Measurements from ENCODE around the gene TEX30. TPM values are rescaled to one million over a fixed set of nuclear protein-coding genes. Genes with fewer than 3 reads are reported as not detected.
"Not testable (repeated sequence)": the region's sequence is repeated elsewhere in the genome, so short reads cannot be mapped to it uniquely, and the experiment has no call there.

Gene TEX30
- total RNA-seq, 1 donor from 2014 or later: 5.8 TPM

DNA sequence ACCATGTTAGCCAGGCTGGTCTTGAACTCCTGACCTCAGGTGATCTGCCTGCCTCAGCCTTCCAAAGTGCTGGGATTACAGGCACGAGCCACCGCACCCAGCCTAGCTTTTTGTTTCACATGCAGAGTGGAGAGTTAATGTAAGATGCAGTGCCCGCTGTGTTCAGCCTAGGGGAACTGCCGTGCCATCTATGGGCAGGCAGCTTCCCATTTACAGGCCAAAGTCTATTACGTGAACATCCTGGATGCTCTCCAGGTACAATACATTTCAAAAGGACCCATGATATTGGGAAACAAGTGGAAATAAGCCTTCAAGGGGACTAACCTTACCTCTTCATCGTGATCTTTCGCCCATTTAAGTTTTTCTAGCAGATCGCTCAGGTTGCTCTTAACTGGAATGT lies 15.1 kb upstream of the TEX30 start:
- no peak overlapping the region for H3K27ac Mint-ChIP-seq (ENCODE audit: unreplicated experiment)
- Histone ChIP-seq H3K4me1 (ENCODE audit: insufficient read depth, low read length) (no peaks in the 10 kb centered on the region), H3K36me3 (ENCODE audit: insufficient read depth, low read length) (peaks cover 27% of the 10 kb centered on the region), H3K79me2 (ENCODE audit: insufficient read depth, low read length) (no peaks in the 10 kb centered on the region), H3K9ac (ENCODE audit: low read length) (no peak overlapping the region), H3K27ac (ENCODE audit: low read depth, low read length) (no peak overlapping the region), H4K20me1 (ENCODE audit: insufficient read depth, low read length) (no peaks in the 10 kb centered on the region), H3K27me3 (ENCODE audit: insufficient read depth, low read length) (no peaks in the 10 kb centered on the region), H3K4me2 (ENCODE audit: low read length) (no peak overlapping the region), H3K9me3 (ENCODE audit: insufficient read depth, low read depth, low read length) (no peaks in the 10 kb centered on the region), H2AFZ (ENCODE audit: low read depth, low read length) (no peak overlapping the region), H3K4me3 (ENCODE audit: insufficient read depth, low read depth, low read length) (no peak overlapping the region)
- no peak for FAIRE-seq
- DNase-seq (ENCODE audit: low read depth): no peak
- peaks cover 2% of the 10 kb centered on the region for H3K4me1 Mint-ChIP-seq (ENCODE audit: low read depth, unreplicated experiment)
- H3K9me3 Mint-ChIP-seq (ENCODE audit: unreplicated experiment): no peaks in the 10 kb centered on the region
- H3K4me3 Mint-ChIP-seq (ENCODE audit: unreplicated experiment): no peak overlapping the region
- no peaks in the 10 kb centered on the region for H3K27me3 Mint-ChIP-seq (ENCODE audit: low read depth, unreplicated experiment)
- H3K36me3 Mint-ChIP-seq (ENCODE audit: low read depth, unreplicated experiment): peaks cover 2% of the 10 kb centered on the region
- TF ChIP-seq EZH2 (IDR thresholded peaks at IDR 0.05; ENCODE audit: insufficient read depth, low read length): no peak
- TF ChIP-seq, protein P1, sequence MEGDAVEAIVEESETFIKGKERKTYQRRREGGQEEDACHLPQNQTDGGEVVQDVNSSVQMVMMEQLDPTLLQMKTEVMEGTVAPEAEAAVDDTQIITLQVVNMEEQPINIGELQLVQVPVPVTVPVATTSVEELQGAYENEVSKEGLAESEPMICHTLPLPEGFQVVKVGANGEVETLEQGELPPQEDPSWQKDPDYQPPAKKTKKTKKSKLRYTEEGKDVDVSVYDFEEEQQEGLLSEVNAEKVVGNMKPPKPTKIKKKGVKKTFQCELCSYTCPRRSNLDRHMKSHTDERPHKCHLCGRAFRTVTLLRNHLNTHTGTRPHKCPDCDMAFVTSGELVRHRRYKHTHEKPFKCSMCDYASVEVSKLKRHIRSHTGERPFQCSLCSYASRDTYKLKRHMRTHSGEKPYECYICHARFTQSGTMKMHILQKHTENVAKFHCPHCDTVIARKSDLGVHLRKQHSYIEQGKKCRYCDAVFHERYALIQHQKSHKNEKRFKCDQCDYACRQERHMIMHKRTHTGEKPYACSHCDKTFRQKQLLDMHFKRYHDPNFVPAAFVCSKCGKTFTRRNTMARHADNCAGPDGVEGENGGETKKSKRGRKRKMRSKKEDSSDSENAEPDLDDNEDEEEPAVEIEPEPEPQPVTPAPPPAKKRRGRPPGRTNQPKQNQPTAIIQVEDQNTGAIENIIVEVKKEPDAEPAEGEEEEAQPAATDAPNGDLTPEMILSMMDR (IDR thresholded peaks at IDR 0.05; ENCODE audit: insufficient read depth, low read depth, low read length): no peak

DNA sequence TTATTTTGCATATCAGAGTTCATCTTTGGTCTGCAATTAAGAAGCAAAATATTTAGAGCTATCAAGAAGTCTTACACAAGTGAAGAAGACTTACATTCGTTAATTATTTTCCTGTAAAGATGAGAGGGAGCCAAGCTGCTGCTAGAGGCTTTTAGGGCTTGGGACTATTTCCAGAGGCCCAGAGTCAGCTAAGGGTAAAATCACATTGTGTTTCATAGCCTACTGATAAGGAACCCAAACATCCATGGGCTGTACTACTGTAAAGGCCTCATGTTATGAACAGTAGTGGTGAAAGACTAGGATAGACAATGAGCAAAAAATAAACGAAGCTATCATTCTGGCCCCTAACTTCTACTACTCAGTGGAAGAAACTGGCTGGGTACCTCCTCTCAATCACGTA lies 10.9 kb upstream of the TEX30 start:
- H3K79me2 ChIP-seq (ENCODE audit: insufficient read depth, low read length): no peaks in the 10 kb centered on the region
- no peaks in the 10 kb centered on the region for H3K27me3 Mint-ChIP-seq (ENCODE audit: low read depth, unreplicated experiment)
- H3K27ac ChIP-seq (ENCODE audit: low read depth, low read length): no peak overlapping the region
- no peak overlapping the region for H2AFZ ChIP-seq (ENCODE audit: low read depth, low read length)
- no peaks in the 10 kb centered on the region for H4K20me1 ChIP-seq (ENCODE audit: insufficient read depth, low read length)
- no peak for FAIRE-seq
- H3K9ac ChIP-seq (ENCODE audit: low read length): no peak overlapping the region
- no peak overlapping the region for H3K4me3 ChIP-seq (ENCODE audit: insufficient read depth, low read depth, low read length)
- H3K4me1 Mint-ChIP-seq (ENCODE audit: low read depth, unreplicated experiment): peaks cover 4% of the 10 kb centered on the region
- TF ChIP-seq EZH2 (IDR thresholded peaks at IDR 0.05; ENCODE audit: insufficient read depth, low read length): no peak
- TF ChIP-seq, protein P1 (IDR thresholded peaks at IDR 0.05; ENCODE audit: insufficient read depth, low read depth, low read length): no peak
- no peaks in the 10 kb centered on the region for H3K9me3 ChIP-seq (ENCODE audit: insufficient read depth, low read depth, low read length)
- H3K36me3 ChIP-seq (ENCODE audit: insufficient read depth, low read length): peaks cover 22% of the 10 kb centered on the region
- H3K4me3 Mint-ChIP-seq (ENCODE audit: unreplicated experiment): no peak overlapping the region
- no peak for DNase-seq (ENCODE audit: low read depth)
- H3K27me3 ChIP-seq (ENCODE audit: insufficient read depth, low read length): no peaks in the 10 kb centered on the region
- H3K4me1 ChIP-seq (ENCODE audit: insufficient read depth, low read length): no peaks in the 10 kb centered on the region
- peaks cover 9% of the 10 kb centered on the region for H3K9me3 Mint-ChIP-seq (ENCODE audit: unreplicated experiment)
- no peak overlapping the region for H3K4me2 ChIP-seq (ENCODE audit: low read length)
- H3K27ac Mint-ChIP-seq (ENCODE audit: unreplicated experiment): no peak overlapping the region
- H3K36me3 Mint-ChIP-seq (ENCODE audit: low read depth, unreplicated experiment): peaks cover 10% of the 10 kb centered on the region

GRCh38 chr13:102781591-102781990 lies 8.0 kb upstream of the TEX30 start:
- no peak for FAIRE-seq

DNA sequence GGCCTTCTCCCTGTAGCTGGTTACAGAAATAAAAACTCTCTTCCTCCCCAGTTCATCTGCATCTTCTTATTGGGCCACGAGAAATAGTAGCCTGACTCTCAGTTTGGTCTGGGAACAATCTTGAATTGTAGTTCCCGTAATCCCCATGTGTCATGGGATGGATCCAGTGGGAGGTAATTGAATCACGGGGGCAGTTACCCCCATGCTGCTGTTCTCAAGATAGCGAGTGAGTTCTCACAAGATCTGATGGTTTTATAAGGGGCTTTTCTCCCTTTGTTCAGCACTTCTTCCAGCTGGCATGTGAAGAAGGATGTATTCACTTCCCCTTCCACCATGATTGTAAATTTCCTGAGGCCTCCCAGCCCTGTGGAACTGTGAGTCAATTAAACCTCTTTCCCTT lies 7.1 kb upstream of the TEX30 start:
- not testable (repeated sequence) for FAIRE-seq

More at GRCh38 chr13:102781591-102781990, 8.0 kb upstream of the TEX30 start:
- H3K4me3 ChIP-seq (ENCODE audit: insufficient read depth, low read depth, low read length): no peak overlapping the region
- no peak overlapping the region for H3K4me3 Mint-ChIP-seq (ENCODE audit: unreplicated experiment)
- no peak overlapping the region for H3K27ac Mint-ChIP-seq (ENCODE audit: unreplicated experiment)
- peaks cover 10% of the 10 kb centered on the region for H3K36me3 Mint-ChIP-seq (ENCODE audit: low read depth, unreplicated experiment)
- H3K4me2 ChIP-seq (ENCODE audit: low read length): no peak overlapping the region
- no peak overlapping the region for H3K27ac ChIP-seq (ENCODE audit: low read depth, low read length)
- no peak overlapping the region for H2AFZ ChIP-seq (ENCODE audit: low read depth, low read length)
- peaks cover 14% of the 10 kb centered on the region for H3K36me3 ChIP-seq (ENCODE audit: insufficient read depth, low read length)
- no peak for DNase-seq (ENCODE audit: low read depth)
- no peaks in the 10 kb centered on the region for H4K20me1 ChIP-seq (ENCODE audit: insufficient read depth, low read length)
- no peak overlapping the region for H3K9ac ChIP-seq (ENCODE audit: low read length)
- TF ChIP-seq, protein P1 (IDR thresholded peaks at IDR 0.05; ENCODE audit: insufficient read depth, low read depth, low read length): no peak
- TF ChIP-seq EZH2 (IDR thresholded peaks at IDR 0.05; ENCODE audit: insufficient read depth, low read length): no peak
- no peaks in the 10 kb centered on the region for H3K4me1 ChIP-seq (ENCODE audit: insufficient read depth, low read length)
- H3K79me2 ChIP-seq (ENCODE audit: insufficient read depth, low read length): no peaks in the 10 kb centered on the region
- H3K4me1 Mint-ChIP-seq (ENCODE audit: low read depth, unreplicated experiment): peaks cover 5% of the 10 kb centered on the region
- no peaks in the 10 kb centered on the region for H3K27me3 ChIP-seq (ENCODE audit: insufficient read depth, low read length)
- no peaks in the 10 kb centered on the region for H3K9me3 ChIP-seq (ENCODE audit: insufficient read depth, low read depth, low read length)
- H3K27me3 Mint-ChIP-seq (ENCODE audit: low read depth, unreplicated experiment): no peaks in the 10 kb centered on the region
- peaks cover 9% of the 10 kb centered on the region for H3K9me3 Mint-ChIP-seq (ENCODE audit: unreplicated experiment)

More for the DNA sequence above, 7.1 kb upstream of the TEX30 start:
- DNase-seq (ENCODE audit: low read depth); H3K4me2 ChIP-seq (ENCODE audit: low read length); H3K4me1 ChIP-seq (ENCODE audit: insufficient read depth, low read length); H3K27ac Mint-ChIP-seq (ENCODE audit: unreplicated experiment); H3K4me3 ChIP-seq (ENCODE audit: insufficient read depth, low read depth, low read length); H3K36me3 ChIP-seq (ENCODE audit: insufficient read depth, low read length); H4K20me1 ChIP-seq (ENCODE audit: insufficient read depth, low read length); H3K79me2 ChIP-seq (ENCODE audit: insufficient read depth, low read length); H3K9ac ChIP-seq (ENCODE audit: low read length); H3K27me3 ChIP-seq (ENCODE audit: insufficient read depth, low read length); H3K9me3 ChIP-seq (ENCODE audit: insufficient read depth, low read depth, low read length); H3K9me3 Mint-ChIP-seq (ENCODE audit: unreplicated experiment); H3K4me3 Mint-ChIP-seq (ENCODE audit: unreplicated experiment); H3K27me3 Mint-ChIP-seq (ENCODE audit: low read depth, unreplicated experiment); H3K27ac ChIP-seq (ENCODE audit: low read depth, low read length); H3K4me1 Mint-ChIP-seq (ENCODE audit: low read depth, unreplicated experiment); H2AFZ ChIP-seq (ENCODE audit: low read depth, low read length): not testable (repeated sequence)
- peaks cover 10% of the 10 kb centered on the region for H3K36me3 Mint-ChIP-seq (ENCODE audit: low read depth, unreplicated experiment)

All from astrocyte (in vitro differentiated cells and primary cell).